ENCODE measurements around the gene LRIT1. TPM values are rescaled to one million over a fixed set of nuclear protein-coding genes. Genes with fewer than 3 reads are reported as not detected.

LRIT1 gene
- total and polyA plus RNA-seq, 2 donors (not counting 3 experiments of a cell fraction or from before 2014, with no cell fraction given) = not detected

- Histone ChIP-seq H3K4me1 (ENCODE audit: control insufficient read depth, extremely low read depth, insufficient read depth, low read length) (no peaks in the 10 kb centered on the region), H3K9me3 (replicated peaks; ENCODE audit: control insufficient read depth, insufficient read depth, low read length) (no peaks in the 10 kb centered on the region), H2AFZ (ENCODE audit: low read depth, low read length) (no peak overlapping the region), H3K9ac (replicated peaks; ENCODE audit: extremely low read depth, insufficient read depth, low read length) (no peak overlapping the region), H3K4me3 (replicated peaks in 1 of 3; ENCODE audit: insufficient read depth in 1 of 3, low read depth in 1 of 3, low read length in 3 of 3) (no peak overlapping the region), H3K79me2 (ENCODE audit: control insufficient read depth, insufficient read depth, low read length) (no peaks in the 10 kb centered on the region), H3K9me1 (replicated peaks; ENCODE audit: control insufficient read depth, extremely low read depth, insufficient read depth, low read length) (no peaks in the 10 kb centered on the region), H3K36me3 (ENCODE audit: control insufficient read depth in 2 of 2, extremely low read depth in 1 of 2, insufficient read depth in 2 of 2, low read length in 2 of 2) (no peaks in the 10 kb centered on the region), H3K4me2 (ENCODE audit: insufficient read depth, low read length) (no peak overlapping the region), H4K20me1 (replicated peaks; ENCODE audit: control insufficient read depth, extremely low read depth, insufficient read depth, low read length) (no peaks in the 10 kb centered on the region), H3K27ac (ENCODE audit: insufficient read depth, low read depth, low read length) (no peak overlapping the region), H3K27me3 (ENCODE audit: control insufficient read depth in 2 of 2, insufficient read depth in 2 of 2, low read length in 2 of 2) (no peaks in the 10 kb centered on the region)
- dilution Hi-C loops (cut with MboI; ENCODE audit: extremely low pct_ligation_motif_present, low sequenced_read_pairs) (no loop called here), intact Hi-C loops (cut with micrococcal nuclease) (no loop called here)
- DNase-seq (ENCODE audit: low read depth, low spot score) (no peak), FAIRE-seq (no peak)
- TF ChIP-seq GATA2 (IDR thresholded peaks at IDR 0.05; ENCODE audit: insufficient read depth, insufficient read length, low read depth, low read length) = no peak
- TF ChIP-seq FOS (IDR thresholded peaks at IDR 0.05; ENCODE audit: borderline replicate concordance, insufficient read depth, low read length) = no peak
- no peak for TF ChIP-seq POLR2AphosphoS5 (IDR thresholded peaks at IDR 0.05; ENCODE audit: insufficient read depth, low read depth, low read length)
- no peak for TF ChIP-seq EZH2 (IDR thresholded peaks at IDR 0.05; ENCODE audit: borderline replicate concordance, low read depth, low read length, severe bottlenecking)
- TF ChIP-seq JUN (IDR thresholded peaks at IDR 0.05; ENCODE audit: borderline replicate concordance, insufficient read depth, insufficient read length, low read depth) = no peak
- no peak for TF ChIP-seq CTCF (IDR thresholded peaks at IDR 0.05; ENCODE audit: extremely low read depth in 1 of 2, insufficient read depth in 1 of 2, low read depth in 1 of 2, low read length in 2 of 2)
- no peak for TF ChIP-seq MAX (IDR thresholded peaks at IDR 0.05; ENCODE audit: insufficient read depth, insufficient read length)
- no peak for TF ChIP-seq MYC (IDR thresholded peaks at IDR 0.05; ENCODE audit: low read depth, low read length)
- TF ChIP-seq POLR2A (IDR thresholded peaks at IDR 0.05; ENCODE audit: low read depth, low read length) = no peak
- POLR2A ChIA-PET = no interaction called here
- BruUV-seq (replicated peaks) = no TSS peak
- CTCF ChIA-PET = no interaction called here
Observed at GRCh38 chr10:84235096-84235495, 6.2 kb downstream of the LRIT1 start.
